IPS-18c (cell line): ENCODE measurements around the gene SENP3.

ENCODE experiments used
- H3K4me3 ChIP-seq: 2 replicates; pipeline ENCODE4 v1.7.0; 2013; ENCODE audit warnings: low read depth, mild to moderate bottlenecking, low read length, moderate library complexity; ENCODE audit not compliant: insufficient read depth
- H3K9me3 ChIP-seq: one replicate; pipeline ENCODE4 v1.6.1; 2013; ENCODE audit warnings: mild to moderate bottlenecking, low read length, moderate library complexity; ENCODE audit not compliant: control insufficient read depth, insufficient read depth

SENP3 gene

DNA sequence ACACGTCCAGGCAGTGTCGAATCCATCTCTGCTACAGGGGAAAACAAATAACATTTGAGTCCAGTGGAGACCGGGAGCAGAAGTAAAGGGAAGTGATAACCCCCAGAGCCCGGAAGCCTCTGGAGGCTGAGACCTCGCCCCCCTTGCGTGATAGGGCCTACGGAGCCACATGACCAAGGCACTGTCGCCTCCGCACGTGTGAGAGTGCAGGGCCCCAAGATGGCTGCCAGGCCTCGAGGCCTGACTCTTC, 10.5 kb downstream of the SENP3 start:
- peak overlapping the region; percentile 51 for H3K4me3 ChIP-seq
- H3K9me3 ChIP-seq, result no peaks in the 10 kb centered on the region

DNA sequence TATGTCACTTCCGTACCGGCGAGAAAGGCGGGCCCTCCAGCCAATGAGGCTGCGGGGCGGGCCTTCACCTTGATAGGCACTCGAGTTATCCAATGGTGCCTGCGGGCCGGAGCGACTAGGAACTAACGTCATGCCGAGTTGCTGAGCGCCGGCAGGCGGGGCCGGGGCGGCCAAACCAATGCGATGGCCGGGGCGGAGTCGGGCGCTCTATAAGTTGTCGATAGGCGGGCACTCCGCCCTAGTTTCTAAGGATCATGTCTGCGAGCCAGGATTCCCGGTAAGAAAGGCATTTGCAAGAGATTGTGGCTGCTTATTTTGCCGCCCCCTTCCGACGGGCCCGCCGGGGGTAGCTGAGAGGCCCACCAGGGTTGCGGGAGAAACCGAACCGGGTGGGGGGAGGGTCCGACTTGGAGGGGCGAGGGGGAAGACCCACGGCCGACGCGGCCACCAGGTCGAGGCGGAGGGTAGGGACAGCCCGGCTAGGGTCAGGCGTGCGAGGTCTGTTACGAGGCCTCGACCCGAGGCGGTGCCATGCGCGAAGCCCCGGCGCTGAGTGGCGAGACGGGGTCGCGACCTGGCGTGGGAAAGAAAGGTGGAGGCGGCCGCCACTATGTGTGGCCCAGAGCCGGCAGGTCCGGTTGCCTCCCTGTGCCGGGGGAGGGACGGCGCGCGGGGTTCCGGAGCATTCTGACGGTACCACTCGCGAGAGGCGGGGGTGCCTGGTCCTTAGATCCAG, 11.0 kb downstream of the SENP3 start:
- peak overlapping the region; percentile 97 for H3K4me3 ChIP-seq
- H3K9me3 ChIP-seq, result no peaks in the 10 kb centered on the region

DNA sequence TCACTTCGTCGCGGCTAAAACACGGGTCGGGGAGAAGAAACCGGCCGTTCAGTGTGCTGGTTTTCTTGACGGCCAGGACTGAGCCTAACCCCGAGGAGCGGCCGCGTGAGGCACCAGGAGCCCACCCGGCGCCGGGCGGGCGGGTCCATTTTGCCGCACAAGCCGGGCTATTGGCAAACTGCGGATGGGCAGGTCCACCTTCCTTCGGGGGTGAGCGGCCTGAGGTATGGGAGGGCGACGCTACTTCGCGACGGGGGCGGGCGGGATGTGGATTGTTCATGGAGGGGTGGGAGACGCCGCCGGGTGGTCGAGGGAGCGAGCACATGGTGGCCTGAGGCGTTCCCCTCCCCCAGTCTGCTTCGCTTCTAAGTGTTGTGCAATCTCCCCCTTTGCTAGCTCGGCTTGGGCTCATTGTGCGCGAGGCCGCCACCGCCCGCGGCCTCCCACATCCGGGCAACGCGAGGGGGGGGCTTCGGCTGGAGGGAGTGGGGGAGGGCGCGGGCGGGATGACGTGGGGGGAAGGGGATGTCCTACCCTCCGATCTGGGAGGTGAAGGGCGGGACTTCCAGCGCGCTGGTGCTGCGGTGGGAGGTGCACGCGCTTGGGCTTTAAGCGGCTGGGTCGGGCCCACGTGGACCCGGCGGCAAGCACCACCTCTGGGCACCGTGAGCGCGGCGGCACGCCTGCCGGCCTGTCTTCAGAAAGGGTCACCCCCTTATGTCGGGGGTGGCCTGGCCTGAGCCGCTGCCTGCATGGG, 11.8 kb downstream of the SENP3 start:
- H3K9me3 ChIP-seq, result no peaks in the 10 kb centered on the region
- H3K4me3 ChIP-seq, result peak overlapping the region; percentile 97

DNA sequence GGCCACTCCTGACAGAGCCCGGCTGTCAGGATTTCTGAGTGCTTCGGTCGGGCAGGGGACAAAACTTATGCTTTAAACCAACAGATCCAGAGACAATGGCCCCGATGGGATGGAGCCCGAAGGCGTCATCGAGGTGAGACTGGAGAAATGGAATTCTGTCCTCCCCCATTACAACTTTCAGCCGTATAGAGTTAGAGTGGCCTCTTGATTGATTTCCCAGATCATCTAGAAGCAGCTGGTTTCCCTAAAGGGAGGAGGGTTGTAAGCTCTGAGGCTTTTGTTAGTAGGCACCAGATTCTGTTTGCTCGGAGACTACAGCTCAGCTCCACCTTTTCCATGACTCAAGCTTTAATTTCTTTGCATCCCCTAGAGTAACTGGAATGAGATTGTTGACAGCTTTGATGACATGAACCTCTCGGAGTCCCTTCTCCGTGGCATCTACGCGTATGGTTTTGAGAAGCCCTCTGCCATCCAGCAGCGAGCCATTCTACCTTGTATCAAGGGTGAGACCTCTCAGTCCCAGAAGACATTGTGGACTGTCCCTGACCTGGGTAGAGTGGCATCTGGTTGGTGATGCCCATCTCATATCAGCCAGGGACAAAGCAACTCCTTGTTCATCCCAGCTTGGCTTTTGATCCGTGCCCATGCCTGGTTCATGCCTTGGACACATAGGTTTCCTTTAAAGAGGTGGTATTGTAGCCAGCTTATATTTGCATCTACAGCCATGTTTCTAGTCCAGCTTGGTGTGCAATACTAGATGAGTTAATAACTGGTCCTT, 12.6 kb downstream of the SENP3 start:
- H3K4me3 ChIP-seq, result peak overlapping the region; percentile 97

DNA sequence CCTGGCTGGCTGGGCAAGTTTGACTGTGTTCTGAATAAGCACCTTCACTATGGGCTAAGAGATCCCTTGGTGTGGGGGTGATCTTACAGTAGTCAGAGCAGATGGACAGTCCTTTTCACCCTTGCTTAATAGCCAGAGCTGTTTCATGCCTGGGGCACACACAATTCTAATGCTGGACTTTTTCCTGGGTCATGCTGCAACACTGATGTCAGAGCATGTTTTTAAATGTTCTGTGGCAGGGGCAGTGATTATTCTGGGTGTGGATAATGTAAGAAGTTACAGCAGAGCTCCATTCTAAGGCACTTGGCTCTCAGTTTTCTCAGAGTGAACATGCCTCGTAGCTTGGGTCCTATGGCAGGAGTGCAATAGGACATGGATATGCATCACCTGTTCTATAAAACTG, 13.8 kb downstream of the SENP3 start:
- no peaks in the 10 kb centered on the region for H3K9me3 ChIP-seq

More for the DNA sequence above, 12.6 kb downstream of the SENP3 start:
- H3K9me3 ChIP-seq, result no peaks in the 10 kb centered on the region

DNA sequence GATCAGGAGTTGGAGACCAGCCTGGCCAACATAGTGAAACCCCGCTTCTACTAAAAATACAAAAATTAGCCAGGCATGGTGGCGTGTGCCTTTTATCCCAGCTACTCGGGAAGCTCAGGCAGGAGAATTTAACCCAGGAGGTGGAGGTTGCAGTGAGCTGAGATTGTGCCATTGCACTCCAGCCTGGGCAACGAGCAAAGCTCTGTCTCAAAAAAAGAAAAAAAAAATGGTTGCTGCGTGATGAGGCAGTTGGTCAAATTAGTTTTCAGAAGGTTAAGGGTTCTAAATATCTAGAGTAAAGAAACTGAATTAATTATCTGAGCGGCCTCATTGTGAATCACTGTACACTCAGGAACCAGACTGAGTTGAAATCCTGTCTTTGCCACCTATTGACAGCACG, 14.2 kb downstream of the SENP3 start:
- H3K4me3 ChIP-seq, result no peak overlapping the region
- H3K9me3 ChIP-seq, result no peaks in the 10 kb centered on the region

More for the DNA sequence above, 13.8 kb downstream of the SENP3 start:
- no peak overlapping the region for H3K4me3 ChIP-seq

DNA sequence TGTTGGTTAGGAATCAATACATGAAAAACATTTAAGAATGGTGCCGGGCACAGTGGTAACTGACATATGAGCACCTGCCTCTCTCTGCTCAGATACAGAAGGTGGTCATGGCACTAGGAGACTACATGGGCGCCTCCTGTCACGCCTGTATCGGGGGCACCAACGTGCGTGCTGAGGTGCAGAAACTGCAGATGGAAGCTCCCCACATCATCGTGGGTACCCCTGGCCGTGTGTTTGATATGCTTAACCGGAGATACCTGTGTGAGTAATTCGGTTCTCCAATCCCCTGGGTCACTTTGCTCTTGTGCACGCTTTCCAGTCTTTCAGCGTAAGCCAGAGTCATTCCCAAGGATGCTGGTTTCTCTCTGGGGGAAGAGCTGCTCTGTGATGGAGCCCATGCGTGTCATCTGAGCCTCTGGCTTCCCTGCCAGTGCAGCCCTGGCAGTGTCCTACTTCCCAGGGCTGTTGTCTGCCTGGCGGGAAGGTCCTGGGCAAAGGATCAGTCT, 14.8 kb downstream of the SENP3 start:
- Histone ChIP-seq H3K9me3 (no peaks in the 10 kb centered on the region), H3K4me3 (no peak overlapping the region)

DNA sequence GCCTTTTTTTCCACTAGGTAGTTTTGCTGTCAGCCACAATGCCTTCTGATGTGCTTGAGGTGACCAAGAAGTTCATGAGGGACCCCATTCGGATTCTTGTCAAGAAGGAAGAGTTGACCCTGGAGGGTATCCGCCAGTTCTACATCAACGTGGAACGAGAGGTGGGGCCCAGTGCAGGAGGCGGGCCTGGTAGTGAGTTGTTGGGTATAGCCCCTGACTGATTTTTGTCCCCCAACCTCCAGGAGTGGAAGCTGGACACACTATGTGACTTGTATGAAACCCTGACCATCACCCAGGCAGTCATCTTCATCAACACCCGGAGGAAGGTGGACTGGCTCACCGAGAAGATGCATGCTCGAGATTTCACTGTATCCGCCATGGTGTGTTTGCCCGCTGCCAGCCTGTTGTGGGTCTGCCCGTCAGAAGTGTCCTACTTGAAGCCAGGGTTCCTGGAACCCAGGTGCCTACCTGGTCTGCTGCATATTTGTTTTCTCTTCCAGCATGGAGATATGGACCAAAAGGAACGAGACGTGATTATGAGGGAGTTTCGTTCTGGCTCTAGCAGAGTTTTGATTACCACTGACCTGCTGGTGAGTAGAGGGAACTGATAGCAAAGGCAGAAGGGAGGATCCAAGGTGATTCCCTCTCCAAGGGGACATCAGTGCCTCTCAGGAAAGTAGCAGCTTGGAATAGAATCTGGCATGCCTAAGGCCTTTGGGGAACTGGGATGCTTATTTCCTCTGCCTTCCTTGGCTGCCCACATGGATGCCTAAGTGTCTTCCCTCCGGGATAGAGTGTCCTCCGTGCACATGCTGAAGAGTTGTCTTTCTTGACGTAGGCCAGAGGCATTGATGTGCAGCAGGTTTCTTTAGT, 15.8 kb downstream of the SENP3 start:
- Histone ChIP-seq H3K9me3 (no peaks in the 10 kb centered on the region), H3K4me3 (no peak overlapping the region; the same call in 1 of the 2 replicates)

DNA sequence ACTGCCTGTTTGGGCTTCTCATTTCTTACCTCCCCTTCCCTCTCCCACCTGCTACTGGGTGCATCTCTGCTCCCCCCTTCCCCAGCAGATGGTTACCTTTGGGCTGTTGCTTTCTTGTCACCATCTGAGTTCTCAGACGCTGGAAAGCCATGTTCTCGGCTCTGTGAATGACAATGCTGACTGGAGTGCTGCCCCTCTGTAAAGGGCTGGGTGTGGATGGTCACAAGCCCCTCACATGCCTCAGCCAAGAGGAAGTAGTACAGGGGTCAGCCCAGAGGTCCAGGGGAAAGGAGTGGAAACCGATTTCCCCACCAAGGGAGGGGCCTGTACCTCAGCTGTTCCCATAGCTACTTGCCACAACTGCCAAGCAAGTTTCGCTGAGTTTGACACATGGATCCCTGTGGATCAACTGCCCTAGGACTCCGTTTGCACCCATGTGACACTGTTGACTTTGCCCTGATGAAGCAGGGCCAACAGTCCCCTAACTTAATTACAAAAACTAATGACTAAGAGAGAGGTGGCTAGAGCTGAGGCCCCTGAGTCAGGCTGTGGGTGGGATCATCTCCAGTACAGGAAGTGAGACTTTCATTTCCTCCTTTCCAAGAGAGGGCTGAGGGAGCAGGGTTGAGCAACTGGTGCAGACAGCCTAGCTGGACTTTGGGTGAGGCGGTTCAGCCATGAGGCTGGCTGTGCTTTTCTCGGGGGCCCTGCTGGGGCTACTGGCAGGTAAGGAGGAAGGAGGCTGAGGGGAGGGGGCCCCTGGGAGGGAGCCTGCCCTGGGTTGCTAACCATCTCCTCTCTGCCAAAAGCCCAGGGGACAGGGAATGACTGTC, 17.5 kb downstream of the SENP3 start, which contains the start of gene CD68:
Gene CD68 (plus strand): TSS at position 638 of the 833 bp plus-strand sequence. CDS start 40 bp downstream, at position 678.
- Histone ChIP-seq H3K9me3 (no peaks in the 10 kb centered on the region), H3K4me3 (no peak within 1 kb of the TSS)

DNA sequence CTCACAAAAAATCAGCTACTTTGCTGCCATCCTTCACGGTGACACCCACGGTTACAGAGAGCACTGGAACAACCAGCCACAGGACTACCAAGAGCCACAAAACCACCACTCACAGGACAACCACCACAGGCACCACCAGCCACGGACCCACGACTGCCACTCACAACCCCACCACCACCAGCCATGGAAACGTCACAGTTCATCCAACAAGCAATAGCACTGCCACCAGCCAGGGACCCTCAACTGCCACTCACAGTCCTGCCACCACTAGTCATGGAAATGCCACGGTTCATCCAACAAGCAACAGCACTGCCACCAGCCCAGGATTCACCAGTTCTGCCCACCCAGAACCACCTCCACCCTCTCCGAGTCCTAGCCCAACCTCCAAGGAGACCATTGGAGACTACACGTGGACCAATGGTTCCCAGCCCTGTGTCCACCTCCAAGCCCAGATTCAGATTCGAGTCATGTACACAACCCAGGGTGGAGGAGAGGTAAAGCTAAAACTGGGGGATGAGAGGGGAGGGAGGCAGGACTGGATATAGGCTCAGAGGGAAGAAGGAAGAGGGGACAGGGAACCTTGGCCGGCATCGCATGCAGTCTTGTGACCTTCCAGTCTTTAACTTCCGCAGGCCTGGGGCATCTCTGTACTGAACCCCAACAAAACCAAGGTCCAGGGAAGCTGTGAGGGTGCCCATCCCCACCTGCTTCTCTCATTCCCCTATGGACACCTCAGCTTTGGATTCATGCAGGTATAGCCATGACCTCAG, 18.3 kb downstream of the SENP3 start:
- H3K4me3 ChIP-seq, result no peak overlapping the region
- no peaks in the 10 kb centered on the region for H3K9me3 ChIP-seq

DNA sequence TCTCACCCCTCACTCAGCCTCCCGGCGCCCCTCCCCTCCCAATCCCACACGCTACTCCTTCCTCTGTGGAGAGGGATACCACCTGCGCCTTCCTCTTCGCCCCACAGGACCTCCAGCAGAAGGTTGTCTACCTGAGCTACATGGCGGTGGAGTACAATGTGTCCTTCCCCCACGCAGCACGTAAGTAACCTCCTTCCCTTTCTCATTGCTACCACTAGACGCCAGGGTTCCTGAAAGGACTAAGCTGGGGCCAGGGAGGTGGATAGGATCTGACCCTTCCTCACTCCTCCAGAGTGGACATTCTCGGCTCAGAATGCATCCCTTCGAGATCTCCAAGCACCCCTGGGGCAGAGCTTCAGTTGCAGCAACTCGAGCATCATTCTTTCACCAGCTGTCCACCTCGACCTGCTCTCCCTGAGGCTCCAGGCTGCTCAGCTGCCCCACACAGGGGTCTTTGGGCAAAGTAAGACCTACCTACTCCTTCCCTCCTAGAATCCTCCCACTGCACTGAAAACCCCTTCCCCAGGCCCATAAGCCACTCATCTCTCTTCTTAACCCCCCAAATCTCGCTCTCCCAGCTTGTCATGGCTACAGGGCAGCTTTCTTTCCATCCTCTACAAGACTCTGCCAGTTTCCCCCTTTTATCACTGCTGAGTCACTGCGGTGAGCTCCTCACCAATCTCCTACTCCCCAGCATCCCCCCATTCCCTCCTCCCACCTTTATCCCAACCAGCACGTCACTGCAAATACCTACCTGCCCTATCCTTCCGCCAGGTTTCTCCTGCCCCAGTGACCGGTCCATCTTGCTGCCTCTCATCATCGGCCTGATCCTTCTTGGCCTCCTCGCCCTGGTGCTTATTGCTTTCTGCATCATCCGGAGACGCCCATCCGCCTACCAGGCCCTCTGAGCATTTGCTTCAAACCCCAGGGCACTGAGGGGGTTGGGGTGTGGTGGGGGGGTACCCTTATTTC, 19.2 kb downstream of the SENP3 start:
- H3K4me3 ChIP-seq, result no peak overlapping the region
- no peaks in the 10 kb centered on the region for H3K9me3 ChIP-seq

DNA sequence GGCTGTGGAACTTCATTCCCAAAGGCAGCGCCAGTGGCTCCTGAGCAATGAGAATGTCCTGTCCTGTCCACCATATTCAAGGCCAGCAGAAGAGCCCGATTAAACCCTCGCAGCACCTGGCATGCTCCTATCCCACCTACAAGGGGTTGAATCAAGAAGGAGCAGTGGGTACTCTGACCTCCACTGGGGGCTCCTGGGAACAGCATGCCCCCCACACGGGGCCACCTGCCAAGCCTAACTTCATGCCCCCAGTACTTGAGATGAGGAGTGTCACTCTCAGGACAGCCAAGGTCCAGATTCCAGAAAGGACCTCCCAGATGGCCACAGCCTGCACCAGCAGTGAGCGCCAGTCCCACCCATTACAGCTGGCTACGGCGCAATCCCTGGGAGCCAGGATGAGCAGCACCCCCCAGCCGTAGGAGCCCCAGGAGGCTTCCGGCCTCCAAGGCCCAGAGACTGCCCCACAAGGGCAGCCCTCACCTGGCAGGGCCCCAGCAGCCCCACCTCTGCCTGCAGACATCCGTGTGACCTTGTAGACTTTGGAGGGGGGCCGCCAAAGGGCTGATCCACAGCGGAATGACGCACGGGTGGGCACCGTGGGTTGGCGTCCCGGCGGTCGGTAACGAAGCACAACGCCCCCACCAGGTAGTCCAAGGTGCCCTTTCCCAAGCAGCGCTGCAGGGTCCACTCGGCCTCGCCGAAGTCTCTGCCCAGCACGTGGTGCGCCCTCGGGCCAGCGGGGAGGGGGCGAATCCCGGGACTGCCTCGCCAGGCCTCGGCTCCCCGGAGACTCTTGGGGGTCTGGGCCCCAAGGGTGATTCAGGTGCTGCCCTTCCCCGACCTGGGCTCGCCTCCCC, 20.9 kb downstream of the SENP3 start:
- no peaks in the 10 kb centered on the region for H3K9me3 ChIP-seq
- H3K4me3 ChIP-seq, result peak overlapping the region; percentile 67

DNA sequence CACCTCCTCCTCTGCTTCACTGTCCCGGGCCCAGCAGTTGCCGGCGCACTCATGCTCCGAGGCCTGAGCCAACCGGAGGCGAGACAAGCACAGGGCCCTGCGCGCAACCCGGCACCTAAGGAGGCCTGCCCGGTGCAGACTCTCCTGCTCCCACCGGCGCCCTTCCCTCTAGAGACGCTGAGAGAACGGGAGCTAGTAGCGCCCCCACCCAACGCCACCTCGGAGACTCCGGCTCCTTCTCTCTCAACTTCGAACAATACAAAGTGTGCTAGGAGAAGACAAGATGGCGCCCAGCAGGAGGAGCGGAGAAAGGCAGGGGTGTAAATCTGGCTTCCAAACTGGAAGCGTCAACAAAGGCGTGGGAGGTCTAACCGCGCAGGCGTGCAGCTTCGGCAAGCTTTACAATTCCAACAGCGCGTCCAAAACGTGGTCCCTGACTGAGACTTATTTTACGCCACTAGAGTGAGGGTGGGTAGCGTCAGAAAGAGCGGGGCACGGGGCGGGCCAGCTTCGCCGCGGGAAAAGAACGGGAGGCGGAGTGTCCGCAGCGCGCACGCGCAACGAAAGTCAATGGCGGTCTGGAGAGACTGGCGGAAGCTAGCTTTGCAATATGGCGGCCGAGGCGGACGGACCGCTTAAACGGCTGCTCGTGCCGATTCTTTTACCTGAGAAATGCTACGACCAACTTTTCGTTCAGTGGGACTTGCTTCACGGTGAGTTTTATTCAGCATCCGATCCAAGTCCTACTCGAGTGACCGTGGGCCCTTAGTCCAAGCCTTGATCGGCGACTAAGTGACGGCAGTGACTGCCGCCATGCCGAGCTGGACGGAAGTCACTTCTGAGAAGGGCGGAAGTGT, 21.8 kb downstream of the SENP3 start, which contains the start of gene MPDU1:
Gene MPDU1 (plus strand): TSS at position 600 of the 857 bp plus-strand sequence. CDS start 11 bp downstream, at position 611.
- Histone ChIP-seq H3K9me3 (no peaks in the 10 kb centered on the region), H3K4me3 (peak within 1 kb of the TSS; percentile 67)
